PC-3 (cell line): ENCODE data around the gene RPE. TPM values are rescaled to one million over a fixed set of nuclear protein-coding genes. Genes with fewer than 3 reads are reported as not detected.

ENCODE experiments used
- ATAC-seq: fragments of 200-7000 bp; cut with Tn5 transposase; 2 replicates; pipeline ENCODE4 v1.9.1; 2020; ENCODE audit warnings: mild to moderate bottlenecking, moderate library complexity
- BruUV-seq: library from RNA; stranded (reverse); fragments of 400-500 nt; replicated peaks from 2 replicates; lab custom pipeline; 2021; lab: Mats Ljungman, UMichigan
- CTCF ChIA-PET: fragments of 300-600 bp; sonication (Branson Sonifier 250); formaldehyde crosslinking; loops from one replicate; lab custom pipeline; 2022; ENCODE audit warnings: antibody characterized with exemption; lab: Charles Lee
- POLR2A ChIA-PET: fragments of 300-600 bp; sonication (Branson Sonifier 250); formaldehyde crosslinking; loops from one replicate; lab custom pipeline; 2022; ENCODE audit warnings: antibody characterized with exemption; ENCODE audit not compliant: unreplicated experiment; lab: Charles Lee
- DNase-seq: peaks from one replicate; pipeline ENCODE4 v3.0.0-alpha.2; 2015
- H2AFZ ChIP-seq: fragments of 300-600 bp; sonication (generic); 2 replicates; pipeline ENCODE4 v1.6.0; 2016; ENCODE audit warnings: antibody characterized with exemption, low read length
- H3F3A ChIP-seq: fragments of 300-600 bp; sonication (generic); one replicate; pipeline ENCODE4 v1.6.0; 2017; ENCODE audit warnings: antibody characterized with exemption, low read length, control low read depth, mild to moderate bottlenecking; ENCODE audit not compliant: unreplicated experiment
- H3K27ac ChIP-seq: fragments of 300-600 bp; sonication (generic); 2 replicates; pipeline ENCODE4 v1.5.1; 2016; ENCODE audit warnings: mild to moderate bottlenecking, low read length
- H3K27me3 ChIP-seq: fragments of 300-600 bp; sonication (generic); 2 replicates; pipeline ENCODE4 v1.6.1; 2016; ENCODE audit warnings: low read length, mixed read lengths
- H3K36me3 ChIP-seq: fragments of 300-600 bp; sonication (generic); 2 replicates; pipeline ENCODE4 v1.6.1; 2016; ENCODE audit warnings: low read depth, mixed run types, low read length, mixed read lengths
- H3K4me1 ChIP-seq: fragments of 300-600 bp; sonication (generic); 2 replicates; pipeline ENCODE4 v1.5.1; 2016; ENCODE audit warnings: low read length; ENCODE audit not compliant: insufficient read depth
- H3K4me2 ChIP-seq: fragments of 300-600 bp; sonication (generic); 2 replicates; pipeline ENCODE4 v1.6.0; 2016; ENCODE audit warnings: low read length
- H3K4me3 ChIP-seq: fragments of 300-600 bp; sonication (generic); 2 replicates; pipeline ENCODE4 v1.5.1; 2016; ENCODE audit warnings: mild to moderate bottlenecking, low read length, mixed read lengths
- H3K79me2 ChIP-seq: fragments of 300-600 bp; sonication (generic); 2 replicates; pipeline ENCODE4 v1.6.1; 2017; ENCODE audit warnings: low read length, mixed read lengths
- H3K9ac ChIP-seq: fragments of 300-600 bp; sonication (generic); 2 replicates; pipeline ENCODE4 v1.6.0; 2016; ENCODE audit warnings: mild to moderate bottlenecking, low read length
- H3K9me2 ChIP-seq: fragments of 300-600 bp; sonication (generic); replicated peaks from 2 replicates; pipeline ENCODE4 v1.6.1; 2016; ENCODE audit warnings: mixed run types, low read length, mixed read lengths
- H3K9me3 ChIP-seq: fragments of 300-600 bp; sonication (generic); 2 replicates; pipeline ENCODE4 v1.6.1; 2016; ENCODE audit warnings: low read length, mixed read lengths
- H4K20me1 ChIP-seq: fragments of 300-600 bp; sonication (generic); 2 replicates; pipeline ENCODE4 v1.6.1; 2016; ENCODE audit warnings: low read length, mixed read lengths
- CTCF ChIP-seq: fragments of 300-600 bp; sonication (generic); conservative IDR thresholded peaks from 2 replicates; pipeline ENCODE4 v1.5.1; 2017; ENCODE audit warnings: antibody characterized with exemption, low read depth, mild to moderate bottlenecking, low read length
- EZH2 ChIP-seq: fragments of 300-600 bp; sonication (generic); IDR thresholded peaks from one replicate; pipeline ENCODE4 v1.6.1; 2017; ENCODE audit warnings: antibody characterized with exemption, mild to moderate bottlenecking, low read length; ENCODE audit not compliant: unreplicated experiment
- EZH2phosphoT487 ChIP-seq: fragments of 300-600 bp; sonication (generic); IDR thresholded peaks from 2 replicates; pipeline ENCODE4 v1.6.1; 2018; ENCODE audit warnings: mild to moderate bottlenecking, antibody characterized with exemption, low read length, borderline replicate concordance
- intact Hi-C: fragments of 100-400 bp; cut with micrococcal nuclease; formaldehyde crosslinking; loops from 2 replicates; pipeline ENCODE4 v1.9.0; 2023
- total RNA-seq: library from RNA; depleted of rRNA; stranded (reverse); fragments of >200 nt; gene quantifications from 2 replicates; pipeline ENCODE4 v1.2.3, GENCODE V29; 2014

RPE gene
- total RNA-seq, 1 experiment from 2014 or later = 60.5 TPM

GRCh38 chr2:209990838-209991237 lies 11.6 kb upstream of the RPE start:
- Histone ChIP-seq H3K4me3 (no peak overlapping the region), H3K9me3 (no peaks in the 10 kb centered on the region), H3K9me2 (no peaks in the 10 kb centered on the region), H3K4me2 (no peak overlapping the region), H3K36me3 (no peaks in the 10 kb centered on the region), H3F3A (no peaks in the 10 kb centered on the region), H3K27me3 (peaks cover 59% of the 10 kb centered on the region), H4K20me1 (no peaks in the 10 kb centered on the region), H2AFZ (no peak overlapping the region), H3K4me1 (no peaks in the 10 kb centered on the region), H3K27ac (no peak overlapping the region), H3K79me2 (no peaks in the 10 kb centered on the region), H3K9ac (no peak overlapping the region)
- no peak for TF ChIP-seq CTCF
- TF ChIP-seq EZH2phosphoT487 = no peak
- no peak for TF ChIP-seq EZH2
- intact Hi-C loops = no loop called here
- ChIA-PET POLR2A (no interaction called here), CTCF (no interaction called here)
- no peak for DNase-seq
- no TSS peak for BruUV-seq
- no peak for ATAC-seq

GRCh38 chr2:209993968-209994367 lies 8.5 kb upstream of the RPE start:
- H4K20me1 ChIP-seq = no peaks in the 10 kb centered on the region
- ATAC-seq = no peak
- no TSS peak for BruUV-seq
- no peak for DNase-seq
- no peaks in the 10 kb centered on the region for H3K9me3 ChIP-seq
- H2AFZ ChIP-seq = no peak overlapping the region
- intact Hi-C loops = no loop called here
- no peaks in the 10 kb centered on the region for H3K4me1 ChIP-seq
- H3K27ac ChIP-seq = no peak overlapping the region
- H3K36me3 ChIP-seq = no peaks in the 10 kb centered on the region
- H3K27me3 ChIP-seq = peaks cover 33% of the 10 kb centered on the region; the same call in 1 of the 2 replicates
- no peaks in the 10 kb centered on the region for H3K9me2 ChIP-seq
- H3K9ac ChIP-seq = no peak overlapping the region
- H3F3A ChIP-seq = no peaks in the 10 kb centered on the region
- TF ChIP-seq EZH2 = no peak
- POLR2A ChIA-PET = no interaction called here
- no peak overlapping the region for H3K4me2 ChIP-seq
- no peak overlapping the region for H3K4me3 ChIP-seq
- H3K79me2 ChIP-seq = no peaks in the 10 kb centered on the region
- CTCF ChIA-PET = no interaction called here

DNA sequence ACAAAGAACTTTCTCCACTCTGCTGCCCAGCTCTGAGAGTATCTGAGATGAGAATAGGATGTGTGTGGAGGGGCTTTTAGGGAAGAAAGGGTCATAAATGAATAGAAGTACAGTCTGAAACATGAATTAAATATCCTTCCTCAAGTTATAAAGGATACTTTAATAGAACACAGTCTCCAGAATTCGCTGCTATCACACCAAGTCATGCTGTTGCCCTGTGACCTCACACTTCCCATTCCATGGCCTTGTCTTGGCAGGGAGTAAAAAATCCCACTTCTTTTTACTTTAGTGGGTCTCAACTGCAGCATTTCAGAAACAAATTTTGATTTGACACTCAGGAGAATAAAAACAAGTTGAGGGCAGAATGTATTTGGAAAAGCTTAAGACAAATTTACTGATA lies 3.8 kb upstream of the RPE start:
- H3K9ac ChIP-seq = no peak overlapping the region
- H2AFZ ChIP-seq = no peak overlapping the region
- DNase-seq (no peak), ATAC-seq (no peak)
- no TSS peak for BruUV-seq
- 0 out of 2 replicates have a peak, but pooled peaks cover 6% of the 10 kb centered on the region for H3K27me3 ChIP-seq
- H3K9me2 ChIP-seq = no peaks in the 10 kb centered on the region
- peaks cover 9% of the 10 kb centered on the region for H3K4me1 ChIP-seq
- H3K79me2 ChIP-seq = peaks cover 12% of the 10 kb centered on the region
- H3K4me2 ChIP-seq = no peak overlapping the region
- H3K36me3 ChIP-seq = no peaks in the 10 kb centered on the region
- no peak overlapping the region for H3K4me3 ChIP-seq
- H4K20me1 ChIP-seq = 0 out of 2 replicates have a peak, but pooled peaks cover under 1% of the 10 kb centered on the region
- CTCF ChIA-PET = no interaction called here
- H3F3A ChIP-seq = no peaks in the 10 kb centered on the region
- H3K9me3 ChIP-seq = no peaks in the 10 kb centered on the region
- POLR2A ChIA-PET = no interaction called here
- no peak for TF ChIP-seq EZH2phosphoT487
- TF ChIP-seq CTCF = no peak
- no peak for TF ChIP-seq EZH2
- intact Hi-C loops = no loop called here
- H3K27ac ChIP-seq = no peak overlapping the region
